Measurements from ENCODE around the gene MON2.

The MON2 gene

GRCh38 chr12:62606654-62607053 is 140.0 kb downstream of the MON2 start:
- no peak for DNase-seq (ENCODE audit: low spot score)

GRCh38 chr12:62613081-62613480 is 146.5 kb downstream of the MON2 start:
- no peak for DNase-seq (ENCODE audit: low spot score)

- no peak for DNase-seq (ENCODE audit: low spot score)
Measured at GRCh38 chr12:62618319-62618718, 151.7 kb downstream of the MON2 start.

DNA sequence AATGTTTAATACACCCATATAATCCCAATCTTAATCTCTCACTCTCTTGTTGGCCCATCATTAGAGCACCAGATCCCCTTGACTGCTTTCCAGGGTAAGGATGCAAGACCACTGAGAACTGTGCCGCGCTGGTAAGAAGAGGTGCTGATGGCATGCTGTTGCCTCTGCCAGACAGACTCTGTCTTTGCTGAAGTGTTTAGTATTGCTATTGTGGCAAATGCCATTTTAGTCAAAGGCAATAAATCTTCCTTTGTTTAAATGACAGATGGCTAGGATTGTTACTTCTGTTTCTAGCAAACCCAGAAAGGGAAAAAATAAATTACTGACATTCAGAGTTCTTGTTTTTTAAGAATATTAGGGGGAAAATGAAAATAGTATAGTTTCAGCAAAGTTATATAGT is 152.3 kb downstream of the MON2 start:
- DNase-seq (ENCODE audit: low spot score), result no peak

DNA sequence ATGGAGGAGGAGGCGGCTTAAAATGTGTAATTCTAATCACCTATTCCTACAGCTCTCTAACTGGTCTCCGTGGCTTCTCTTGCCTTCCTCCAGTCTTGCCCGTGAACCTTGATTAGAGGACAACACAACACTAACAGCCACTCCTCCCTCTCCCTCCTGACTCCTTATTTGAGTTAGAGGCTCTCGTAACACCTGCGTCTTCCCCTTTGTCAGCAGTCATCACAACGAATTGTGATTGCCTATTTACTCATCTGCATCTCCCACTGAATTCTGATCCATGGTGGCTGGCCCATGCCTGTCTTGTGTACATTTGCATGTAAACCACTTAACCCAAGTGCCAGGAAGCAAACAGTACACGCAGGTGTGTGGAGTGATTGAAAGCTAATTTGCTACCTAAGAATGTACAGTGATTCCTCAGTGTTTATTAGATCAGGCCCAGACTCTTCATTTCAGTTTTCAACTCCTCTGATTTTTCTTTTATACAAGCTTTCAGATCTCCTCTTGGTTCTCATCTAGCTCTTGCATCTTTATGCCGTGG is 154.5 kb downstream of the MON2 start:
- no peak for DNase-seq (ENCODE audit: low spot score)

DNA sequence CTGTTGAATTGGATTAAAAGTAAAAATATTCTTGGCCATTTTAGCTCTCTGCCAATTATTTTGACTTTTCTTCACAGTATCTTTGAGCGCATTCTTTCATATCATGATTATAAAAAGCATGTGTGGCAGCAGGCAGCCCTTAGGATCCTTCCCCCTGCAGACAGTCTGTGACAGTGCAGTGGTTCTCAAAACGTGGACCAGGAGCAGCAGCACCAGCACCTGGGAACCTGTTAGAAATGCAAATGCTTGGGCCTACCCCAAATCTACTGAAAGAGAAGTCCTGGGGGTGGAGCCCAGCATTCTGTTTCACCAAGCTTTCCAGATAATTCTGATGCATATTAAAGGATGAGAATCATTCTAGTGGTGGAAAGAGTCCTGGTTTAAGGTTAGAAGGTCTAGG is 155.6 kb downstream of the MON2 start:
- no peak for DNase-seq (ENCODE audit: low spot score)

- DNase-seq (ENCODE audit: low spot score), result no peak
Measured at GRCh38 chr12:62625228-62625627, 158.6 kb downstream of the MON2 start.

GRCh38 chr12:62627181-62627580 is 160.6 kb downstream of the MON2 start:
- DNase-seq (ENCODE audit: low spot score), result no peak

GRCh38 chr12:62629413-62629812 is 162.8 kb downstream of the MON2 start:
- DNase-seq (ENCODE audit: low spot score), result no peak

- no peak for DNase-seq (ENCODE audit: low spot score)
Measured at GRCh38 chr12:62629971-62630739, 163.5 kb downstream of the MON2 start.

GRCh38 chr12:62631471-62632410 is 165.1 kb downstream of the MON2 start:
- peak; percentile 70 for DNase-seq (ENCODE audit: low spot score)

- peak; percentile 65 for DNase-seq (ENCODE audit: low spot score)
Measured at GRCh38 chr12:62632411-62632918, 165.8 kb downstream of the MON2 start.

GRCh38 chr12:62635649-62636048 is 169.0 kb downstream of the MON2 start:
- DNase-seq (ENCODE audit: low spot score), result peak; percentile 42

- no peak for DNase-seq (ENCODE audit: low spot score)
Measured at GRCh38 chr12:62637679-62638078, 171.1 kb downstream of the MON2 start.

DNA sequence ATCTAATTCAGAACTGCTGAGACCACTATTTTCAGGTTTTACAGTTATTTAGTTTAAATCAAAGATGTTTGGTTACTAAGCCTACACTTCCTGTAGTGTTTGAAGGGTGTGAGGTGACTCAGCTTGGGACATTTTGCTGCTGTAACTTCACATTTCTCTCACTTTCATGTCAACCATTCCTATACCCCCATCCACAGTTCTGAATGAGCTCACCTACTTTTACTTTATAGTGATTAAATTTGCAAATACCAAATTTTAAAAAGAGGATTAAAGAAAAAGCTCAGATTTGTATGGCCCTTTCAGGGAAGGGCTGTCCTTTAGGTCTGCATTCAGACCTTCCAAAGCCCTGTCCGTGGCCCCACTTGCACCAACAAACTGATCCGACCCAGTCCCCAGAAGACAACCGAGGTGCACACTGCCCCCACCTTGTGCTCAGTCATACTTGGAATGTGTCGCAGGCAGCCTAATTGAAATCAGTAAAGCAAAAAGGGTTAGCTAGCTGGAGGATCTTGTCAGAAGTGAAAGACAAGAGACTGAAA is 174.4 kb downstream of the MON2 start:
- no peak for DNase-seq (ENCODE audit: low spot score)

- DNase-seq (ENCODE audit: low spot score), result no peak
Measured at GRCh38 chr12:62642486-62642885, 175.9 kb downstream of the MON2 start.

DNA sequence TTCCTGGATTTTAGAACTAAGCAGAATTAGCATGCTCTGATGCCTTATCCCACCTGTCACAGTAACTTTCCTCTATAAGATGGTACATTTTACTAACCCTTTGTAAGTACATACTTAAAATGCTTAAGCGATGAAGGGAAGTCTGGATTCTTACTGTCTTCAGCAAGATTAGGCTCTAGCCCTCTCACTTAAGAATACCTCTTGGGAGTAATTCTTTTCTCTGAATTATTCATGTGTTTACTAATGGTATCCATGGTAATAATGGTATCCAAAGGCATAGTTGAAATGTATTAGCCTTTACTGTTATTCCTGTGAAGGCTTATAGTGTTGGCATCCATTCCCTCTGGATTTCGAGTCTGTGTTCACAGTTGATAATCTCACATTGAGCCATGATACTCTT is 176.9 kb downstream of the MON2 start:
- DNase-seq (ENCODE audit: low spot score), result no peak

DNA sequence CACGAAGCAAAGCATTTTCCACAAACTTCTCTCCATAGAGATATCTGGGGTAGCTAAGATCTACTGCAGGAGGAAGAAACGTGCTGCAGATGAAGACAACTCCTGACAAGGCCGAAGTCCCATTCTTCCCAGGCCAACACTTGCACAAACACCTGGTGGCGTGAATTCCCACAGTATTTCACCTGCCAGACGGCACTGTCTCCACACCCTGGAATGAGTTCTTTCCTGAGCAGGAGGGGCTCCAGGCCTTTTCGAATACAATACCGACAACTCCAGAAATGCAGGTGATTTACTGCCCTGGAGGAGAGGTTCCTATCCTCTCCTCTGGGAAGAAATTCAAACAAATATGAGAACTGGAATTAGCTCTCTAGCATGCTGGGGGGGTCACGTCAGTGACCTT is 179.9 kb downstream of the MON2 start:
- DNase-seq (ENCODE audit: low spot score), result no peak

DNA sequence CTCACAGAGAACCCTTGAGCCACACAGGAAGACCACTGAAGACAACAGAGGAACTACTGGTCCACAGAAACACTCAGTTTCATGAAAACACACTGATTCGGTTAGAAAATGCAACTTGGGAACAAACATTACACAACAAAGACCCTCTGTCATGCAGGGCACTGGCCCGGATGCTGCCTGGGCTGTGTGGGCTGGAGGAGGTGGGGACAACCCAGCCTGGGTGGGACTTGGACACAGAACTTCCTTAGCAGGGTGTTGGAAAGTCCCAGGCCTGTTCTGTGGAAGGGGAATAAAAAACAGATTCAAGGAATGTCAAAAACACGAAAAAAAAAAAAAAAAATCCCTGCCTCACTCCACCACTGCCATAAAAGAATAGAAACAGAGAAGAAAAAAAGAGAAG is 181.0 kb downstream of the MON2 start:
- DNase-seq (ENCODE audit: low spot score), result peak; percentile 73

- no peak for DNase-seq (ENCODE audit: low spot score)
Measured at GRCh38 chr12:62649412-62650138, 182.9 kb downstream of the MON2 start.

Measured in globus pallidus (tissue), 1 donor.